SHP77 treated with DMSO at 0.1 percent for 48 hours (cell line): ENCODE results near the gene TIE1.

Experiments used
- DNase-seq: peaks from one replicate; lab custom pipeline; 2025; lab: John Stamatoyannopoulos, UW

TIE1 gene

GRCh38 chr1:43274125-43274803 is 26.5 kb upstream of the TIE1 start:
- DNase-seq: no peak

- DNase-seq: no peak
These were observed 26.0 kb upstream of the TIE1 start for GRCh38 chr1:43274804-43275180.

DNA sequence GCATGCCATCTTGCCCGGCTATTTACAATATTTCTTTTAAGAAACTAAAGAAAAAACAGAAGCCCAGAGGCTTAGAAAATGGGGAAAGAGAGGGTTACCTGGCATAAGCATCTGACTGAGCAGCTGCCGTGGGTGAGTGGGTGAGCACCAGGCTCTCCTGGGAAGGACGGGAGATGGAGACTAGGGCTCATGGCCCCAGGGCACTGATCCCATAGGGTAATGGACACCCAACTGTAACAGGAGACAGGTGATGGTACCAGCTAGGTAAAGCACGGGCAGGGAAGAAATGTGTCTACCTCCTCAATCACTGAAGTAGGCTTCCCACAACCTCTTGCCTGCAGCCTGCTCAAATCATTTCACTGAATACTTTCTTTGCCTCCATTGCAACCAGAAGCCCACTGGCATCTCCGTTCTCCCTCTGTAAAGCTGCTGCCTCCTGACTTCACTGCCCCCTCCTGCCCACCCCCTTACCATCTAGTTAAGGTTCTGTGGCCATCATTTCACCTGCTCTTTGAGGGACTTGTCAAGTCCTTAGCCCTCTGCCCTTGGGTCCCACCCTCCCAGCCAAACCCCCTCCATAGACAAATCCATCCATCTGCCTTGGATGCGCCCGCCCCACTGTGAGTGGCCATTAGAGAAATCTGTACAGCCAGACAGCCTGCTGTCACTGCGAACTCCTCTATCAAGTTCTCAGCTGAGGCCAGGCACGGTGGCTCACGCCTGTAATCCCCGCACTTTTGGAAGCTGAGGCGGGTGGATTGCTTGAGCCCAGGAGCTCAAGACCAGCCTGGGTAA is 24.8 kb upstream of the TIE1 start:
- no peak for DNase-seq

GRCh38 chr1:43276673-43277072 is 24.1 kb upstream of the TIE1 start:
- DNase-seq: no peak

DNA sequence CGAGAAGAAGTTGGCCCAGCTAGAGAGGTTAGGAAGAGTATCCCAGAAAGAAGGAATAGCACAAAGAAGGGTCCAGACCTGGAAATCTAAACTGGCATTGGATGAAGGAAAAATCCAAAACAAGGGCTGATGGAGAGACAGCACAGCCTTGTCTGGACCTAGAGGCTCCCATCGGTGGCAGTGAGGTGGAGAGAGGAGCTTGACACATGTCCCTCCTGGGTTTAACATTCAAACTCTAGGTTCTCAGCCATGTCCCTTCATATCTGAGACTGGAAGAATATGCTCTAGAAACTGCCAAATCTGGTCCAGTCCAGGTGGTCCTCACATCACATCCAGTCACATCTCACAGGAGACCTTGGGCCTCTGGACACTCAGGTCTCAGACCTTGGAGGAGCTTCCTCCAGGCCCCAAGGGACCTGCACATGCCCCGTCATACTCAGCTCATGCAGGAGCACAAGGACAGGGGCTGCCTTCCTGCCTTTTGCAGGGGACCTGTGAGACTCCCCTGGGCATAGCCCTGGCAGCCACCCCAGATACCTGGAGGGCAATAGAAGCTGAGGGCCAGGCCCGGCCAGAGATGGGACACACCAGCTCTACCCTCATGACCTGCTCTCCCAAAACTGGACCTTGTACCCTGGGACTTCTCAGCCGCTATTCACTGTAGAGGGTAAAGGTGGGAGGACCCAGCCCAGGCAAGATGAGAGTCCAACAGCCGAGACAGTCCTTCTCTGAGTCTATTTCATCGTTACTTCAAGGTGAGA is 23.5 kb upstream of the TIE1 start:
- DNase-seq: no peak

GRCh38 chr1:43279161-43279560 is 21.6 kb upstream of the TIE1 start:
- DNase-seq: no peak

GRCh38 chr1:43279666-43280065 is 21.1 kb upstream of the TIE1 start:
- DNase-seq: no peak

- DNase-seq: no peak
These were observed 20.1 kb upstream of the TIE1 start for GRCh38 chr1:43280692-43281091.

DNA sequence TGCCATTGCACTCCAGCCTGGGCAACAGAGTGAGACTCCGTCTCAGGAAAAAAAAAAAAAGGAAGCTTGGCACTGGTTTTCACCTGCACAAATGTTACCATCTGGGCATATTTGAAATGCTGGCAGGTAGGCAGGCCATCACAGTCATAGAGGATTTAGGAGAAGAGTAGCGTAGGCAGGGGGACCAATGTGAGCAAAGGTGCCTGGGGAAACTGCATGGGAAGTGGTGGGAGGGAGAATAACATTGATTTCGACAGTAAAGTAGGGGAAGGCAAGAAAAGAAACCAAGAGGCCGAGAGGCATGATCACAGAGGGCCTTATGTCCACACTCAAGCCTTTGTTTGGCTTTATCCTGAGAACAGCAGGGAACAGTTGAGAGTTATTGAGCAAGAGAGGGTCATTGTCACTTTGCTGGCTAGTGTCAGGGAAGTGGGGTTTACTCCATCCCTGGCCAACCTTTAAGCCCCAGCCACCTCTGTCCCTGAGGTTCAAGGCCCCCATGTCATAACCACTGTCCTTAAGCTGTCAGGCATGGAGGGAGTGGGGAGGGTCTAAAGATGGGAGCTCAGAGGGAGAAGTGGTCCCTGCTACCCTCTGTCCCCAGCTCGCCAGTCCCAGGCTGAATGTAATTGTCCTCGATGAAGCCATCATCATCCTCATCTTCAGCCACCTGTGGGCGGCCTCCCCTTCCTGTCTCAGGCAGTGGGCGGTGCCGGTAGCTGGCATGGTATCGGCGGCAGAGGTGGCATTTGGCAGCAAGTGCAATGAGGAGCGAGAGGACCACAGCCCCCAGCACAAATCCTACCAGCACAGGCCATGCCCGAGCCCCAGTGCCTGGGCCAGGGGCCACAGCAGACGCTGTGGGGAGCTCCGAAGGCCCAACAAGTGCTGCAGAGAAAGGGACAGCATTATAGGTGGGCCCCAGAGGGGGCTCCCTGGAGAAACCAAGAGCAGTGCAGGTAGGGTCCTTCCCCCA is 18.3 kb upstream of the TIE1 start:
- no peak for DNase-seq

- DNase-seq: no peak
These were observed 16.7 kb upstream of the TIE1 start for GRCh38 chr1:43284065-43284464.

GRCh38 chr1:43284546-43285110 is 16.2 kb upstream of the TIE1 start:
- no peak for DNase-seq

GRCh38 chr1:43285269-43285990 is 15.4 kb upstream of the TIE1 start, which contains the start of gene C1orf210:
C1orf210 (minus strand) TSS chr1:43285581; CDS start chr1:43283270, 2,311 bp downstream.
- no peak for DNase-seq

GRCh38 chr1:43286115-43286514 is 14.7 kb upstream of the TIE1 start:
- no peak for DNase-seq

DNA sequence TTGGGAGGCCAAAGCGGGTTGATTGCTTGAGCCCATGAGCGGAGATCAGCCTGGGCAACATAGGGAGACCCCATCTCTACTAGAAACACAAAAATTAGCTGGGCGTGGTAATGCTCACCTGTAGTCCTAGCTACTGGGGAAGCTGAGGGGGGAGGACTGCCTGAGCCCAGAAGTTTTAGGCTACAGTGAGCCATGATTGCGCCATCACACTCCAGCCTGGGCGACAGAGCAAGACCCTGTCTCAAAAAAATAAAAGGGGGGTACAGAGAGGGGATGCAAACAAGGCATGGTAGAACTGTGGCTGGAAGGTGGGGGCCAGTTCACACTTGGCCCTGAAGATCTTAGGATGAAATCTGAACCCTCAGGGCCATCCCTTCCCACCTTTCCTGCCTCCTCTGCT is 14.2 kb upstream of the TIE1 start:
- DNase-seq: no peak

DNA sequence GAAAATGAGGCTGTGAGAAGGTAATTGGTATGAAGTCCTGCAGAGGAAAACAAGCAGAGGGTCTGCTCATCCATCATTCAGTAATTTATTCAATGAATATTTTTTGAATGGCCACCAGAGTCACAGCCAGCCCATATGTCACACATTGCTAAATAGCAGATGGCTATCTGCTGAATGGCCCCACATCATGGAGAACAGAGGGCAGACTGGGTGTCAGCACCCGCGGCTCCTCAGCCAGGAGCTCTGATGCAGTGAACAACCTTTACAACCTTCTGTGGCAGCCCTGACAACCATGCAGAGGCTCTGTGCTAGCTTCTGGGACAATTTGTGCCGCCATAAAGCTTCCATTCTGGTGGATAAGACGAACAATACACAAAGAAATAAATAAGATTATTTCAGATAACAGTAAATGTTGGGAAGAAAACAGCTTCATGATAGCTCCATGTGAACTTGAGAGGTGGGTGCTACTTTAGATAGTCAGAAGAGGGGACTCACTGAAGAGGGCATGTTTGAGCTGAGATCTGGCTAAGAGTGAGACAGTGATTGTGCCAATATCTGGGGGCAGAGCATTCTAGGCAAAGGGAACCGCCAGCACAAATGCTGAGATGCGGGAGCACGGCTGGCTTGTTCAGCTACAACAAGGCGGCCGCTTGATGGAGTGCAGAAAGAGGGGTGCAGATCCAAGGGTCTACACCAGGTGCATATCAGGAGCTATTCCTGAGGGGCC is 12.6 kb upstream of the TIE1 start:
- DNase-seq: no peak

DNA sequence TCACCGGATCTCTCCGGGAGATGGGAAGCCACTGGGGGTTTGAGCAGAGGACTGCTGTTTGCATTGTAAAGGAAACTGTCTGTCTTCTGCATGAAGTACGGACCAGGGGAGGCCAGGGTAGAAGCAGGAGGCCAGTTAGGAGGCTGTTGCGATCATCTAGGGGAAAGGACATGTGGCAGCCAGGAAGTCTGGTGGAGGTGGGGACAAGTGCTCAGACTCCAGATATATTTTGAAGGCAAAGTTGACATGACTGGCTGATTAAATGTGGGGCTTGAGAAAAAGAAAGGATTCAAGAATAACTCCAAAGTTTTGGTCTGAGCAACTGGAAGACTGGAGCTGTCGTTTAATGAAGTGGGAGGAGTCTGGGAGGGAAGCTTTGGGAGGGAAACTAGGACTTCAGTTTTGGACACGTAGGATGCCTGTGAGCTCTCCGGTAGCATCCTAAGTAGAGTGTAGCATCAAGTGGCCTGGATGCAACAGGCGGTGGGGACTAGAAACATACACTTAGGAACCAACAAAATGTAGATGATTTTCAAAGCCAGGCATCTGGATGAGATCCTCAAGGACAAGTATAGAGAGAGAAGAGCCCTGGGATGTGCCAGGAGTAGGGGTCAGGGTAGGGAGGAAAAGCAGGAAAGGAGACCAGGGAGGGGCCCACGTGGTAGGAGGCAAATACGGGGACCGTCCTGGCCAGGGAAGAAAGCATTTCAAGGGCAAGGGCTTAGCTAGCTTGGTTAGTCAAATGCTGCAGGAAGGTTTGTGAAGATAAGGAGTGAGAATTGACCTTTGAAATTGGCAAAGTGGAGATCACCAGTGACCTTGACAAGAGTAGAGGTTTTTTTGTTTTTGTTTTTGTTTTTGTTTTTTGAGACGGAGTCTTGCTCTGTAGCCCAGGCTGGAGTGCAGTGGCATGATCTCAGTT is 11.7 kb upstream of the TIE1 start:
- no peak for DNase-seq

- no peak for DNase-seq
These were observed 8.6 kb upstream of the TIE1 start for GRCh38 chr1:43292216-43292615.

DNA sequence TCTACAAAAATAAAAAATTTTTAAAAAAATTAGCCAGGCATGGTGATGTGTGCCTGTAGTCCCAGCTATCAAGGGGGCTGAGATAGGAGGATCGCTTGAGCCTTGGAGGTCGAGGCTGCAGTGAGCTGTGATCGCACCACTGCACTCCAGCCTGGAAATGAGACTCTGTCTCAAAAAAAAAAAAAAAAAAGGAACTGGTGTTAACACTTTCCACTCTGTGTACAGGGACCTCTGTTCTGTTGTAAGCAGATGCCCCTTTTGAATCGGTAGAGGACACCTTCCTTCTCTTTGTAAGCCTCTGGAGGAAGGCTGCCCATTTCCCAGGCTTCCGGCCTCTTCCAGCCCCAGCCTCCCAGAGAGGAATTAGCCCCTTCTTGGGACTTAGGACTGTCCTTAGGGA is 8.1 kb upstream of the TIE1 start:
- DNase-seq: no peak

GRCh38 chr1:43293176-43293575 is 7.6 kb upstream of the TIE1 start:
- DNase-seq: no peak
